GM21576 (cell line): ENCODE data around the gene CCDC7.
A peak's percentile ranks its signal among the peaks of the same experiment; 100 is the strongest.
"Not testable (repeated sequence)": the region's sequence is repeated elsewhere in the genome, so short reads cannot be mapped to it uniquely, and the experiment has no call there.

Experiments used
- ATAC-seq: cut with Tn5 transposase; IDR thresholded peaks from one replicate; pipeline ENCODE4 v1.9.1; 2021; ENCODE audit warnings: mild to moderate bottlenecking, moderate library complexity; ENCODE audit not compliant: unreplicated experiment

The CCDC7 gene

GRCh38 chr10:32446536-32447406 lies 831 bp downstream of the CCDC7 start:
- peak; percentile 5 for ATAC-seq

- no peak for ATAC-seq
Observed at GRCh38 chr10:32454148-32454547, 8.2 kb downstream of the CCDC7 start.

- no peak for ATAC-seq
Observed at GRCh38 chr10:32459051-32459698, 13.2 kb downstream of the CCDC7 start.

- ATAC-seq = no peak
Observed at GRCh38 chr10:32461203-32461602, 15.3 kb downstream of the CCDC7 start.

GRCh38 chr10:32471232-32471631 lies 25.3 kb downstream of the CCDC7 start:
- ATAC-seq = no peak

GRCh38 chr10:32477499-32477898 lies 31.6 kb downstream of the CCDC7 start:
- no peak for ATAC-seq

GRCh38 chr10:32481606-32482005 lies 35.7 kb downstream of the CCDC7 start:
- no peak for ATAC-seq

GRCh38 chr10:32483019-32483502 lies 37.1 kb downstream of the CCDC7 start:
- not testable (repeated sequence) for ATAC-seq

GRCh38 chr10:32488038-32488437 lies 42.1 kb downstream of the CCDC7 start:
- ATAC-seq = not testable (repeated sequence)

GRCh38 chr10:32489158-32489557 lies 43.2 kb downstream of the CCDC7 start:
- no peak for ATAC-seq

- no peak for ATAC-seq
Observed at GRCh38 chr10:32489901-32490300, 44.0 kb downstream of the CCDC7 start.

- ATAC-seq = not testable (repeated sequence)
Observed at GRCh38 chr10:32494562-32494961, 48.6 kb downstream of the CCDC7 start.

- ATAC-seq = not testable (repeated sequence)
Observed at GRCh38 chr10:32500136-32500535, 54.2 kb downstream of the CCDC7 start.

- ATAC-seq = no peak
Observed at GRCh38 chr10:32501906-32502305, 56.0 kb downstream of the CCDC7 start.

GRCh38 chr10:32505762-32506420 lies 60.0 kb downstream of the CCDC7 start:
- not testable (repeated sequence) for ATAC-seq

- no peak for ATAC-seq
Observed at GRCh38 chr10:32511599-32511998, 65.7 kb downstream of the CCDC7 start.

- no peak for ATAC-seq
Observed at GRCh38 chr10:32516567-32517495, 70.9 kb downstream of the CCDC7 start.

GRCh38 chr10:32530231-32530630 lies 84.3 kb downstream of the CCDC7 start:
- no peak for ATAC-seq

GRCh38 chr10:32538256-32538655 lies 92.3 kb downstream of the CCDC7 start:
- ATAC-seq = no peak

GRCh38 chr10:32540691-32541470 lies 94.9 kb downstream of the CCDC7 start:
- no peak for ATAC-seq
